Hepatocyte (in vitro differentiated cells): ENCODE results near the gene EPHB1. TPM values are rescaled to one million over a fixed set of nuclear protein-coding genes. Genes with fewer than 3 reads are reported as not detected.

ENCODE experiments used
- DNase-seq: peaks from one replicate; pipeline ENCODE4 v3.0.0-alpha.2; 2016; ENCODE audit warnings: low spot score
- H2AFZ ChIP-seq: fragments of 200-600 bp; sonication (generic); 2 replicates; pipeline ENCODE4 v1.6.0; 2016; ENCODE audit warnings: antibody characterized with exemption, mild to moderate bottlenecking
- H3K27ac ChIP-seq: fragments of 200-600 bp; sonication (generic); 2 replicates; pipeline ENCODE4 v1.5.1; 2016; ENCODE audit warnings: mild to moderate bottlenecking
- H3K27me3 ChIP-seq: fragments of 200-600 bp; sonication (generic); 2 replicates; pipeline ENCODE4 v1.6.1; 2016
- H3K36me3 ChIP-seq: fragments of 200-600 bp; sonication (generic); replicated peaks from 2 replicates; pipeline ENCODE4 v1.5.1; 2016; ENCODE audit warnings: low read depth; ENCODE audit not compliant: insufficient read depth
- H3K4me1 ChIP-seq: fragments of 200-600 bp; sonication (generic); 2 replicates; pipeline ENCODE4 v1.5.1; 2016; ENCODE audit warnings: mild to moderate bottlenecking, moderate library complexity; ENCODE audit not compliant: insufficient read depth
- H3K4me2 ChIP-seq: fragments of 200-600 bp; sonication (generic); 2 replicates; pipeline ENCODE4 v1.6.0; 2016
- H3K4me3 ChIP-seq: fragments of 200-600 bp; sonication (generic); 2 replicates; pipeline ENCODE4 v1.5.1; 2016; ENCODE audit warnings: mild to moderate bottlenecking
- H3K79me2 ChIP-seq: fragments of 200-600 bp; sonication (generic); 2 replicates; pipeline ENCODE4 v1.6.0; 2017; ENCODE audit warnings: mild to moderate bottlenecking
- H3K9me2 ChIP-seq: fragments of 200-600 bp; sonication (generic); replicated peaks from 2 replicates; pipeline ENCODE4 v1.6.0; 2017; ENCODE audit warnings: mild to moderate bottlenecking; ENCODE audit not compliant: insufficient read depth
- H3K9me3 ChIP-seq: fragments of 200-600 bp; sonication (generic); 2 replicates; pipeline ENCODE4 v1.5.1; 2016; ENCODE audit warnings: low read depth, mild to moderate bottlenecking
- H4K20me1 ChIP-seq: fragments of 200-600 bp; sonication (generic); 2 replicates; pipeline ENCODE4 v1.6.0; 2016; ENCODE audit warnings: mild to moderate bottlenecking; ENCODE audit not compliant: insufficient read depth, poor library complexity, severe bottlenecking
- EZH2 ChIP-seq: fragments of 200-600 bp; sonication (generic); IDR thresholded peaks from 2 replicates; pipeline ENCODE4 v1.6.1; 2016; ENCODE audit warnings: antibody characterized with exemption, mild to moderate bottlenecking, borderline replicate concordance
- EZH2phosphoT487 ChIP-seq: fragments of 200-600 bp; sonication (generic); IDR thresholded peaks from one replicate; pipeline ENCODE4 v1.6.1; 2018; ENCODE audit warnings: antibody characterized with exemption, mild to moderate bottlenecking, low read depth, moderate library complexity; ENCODE audit not compliant: unreplicated experiment, severe bottlenecking
- WGBS: methylation state at CpG from one replicate; pipeline ENCODE4 v1.1.6; 2016; ENCODE audit warnings: low lambda C conversion rate; ENCODE audit errors: missing lambda C conversion rate; 5-methylcytosine and 5-hydroxymethylcytosine counted together
- polyA plus RNA-seq: library from polyadenylated mRNA; unstranded; fragments of >200 nt; fragmentation: Nextera tagmentation; extraction: Ambion mirVana; gene quantifications from 2 replicates; pipeline ENCODE4 v1.2.1, GENCODE V29; 2016
- total RNA-seq: library from RNA; depleted of rRNA; stranded (reverse); fragments of >200 nt; gene quantifications from 2 replicates; pipeline ENCODE4 v1.2.3, GENCODE V29; 2014
- TF ChIP-seq, protein P1 (sequence below): fragments of 200-600 bp; sonication (generic); IDR thresholded peaks from 2 replicates; pipeline ENCODE4 v1.5.1; 2016; ENCODE audit warnings: antibody characterized with exemption, mild to moderate bottlenecking; ENCODE audit not compliant: poor library complexity

The EPHB1 gene
- total and polyA plus RNA-seq, 2 experiments from 2014 or later, result 3.3 to 5.6 TPM

DNA sequence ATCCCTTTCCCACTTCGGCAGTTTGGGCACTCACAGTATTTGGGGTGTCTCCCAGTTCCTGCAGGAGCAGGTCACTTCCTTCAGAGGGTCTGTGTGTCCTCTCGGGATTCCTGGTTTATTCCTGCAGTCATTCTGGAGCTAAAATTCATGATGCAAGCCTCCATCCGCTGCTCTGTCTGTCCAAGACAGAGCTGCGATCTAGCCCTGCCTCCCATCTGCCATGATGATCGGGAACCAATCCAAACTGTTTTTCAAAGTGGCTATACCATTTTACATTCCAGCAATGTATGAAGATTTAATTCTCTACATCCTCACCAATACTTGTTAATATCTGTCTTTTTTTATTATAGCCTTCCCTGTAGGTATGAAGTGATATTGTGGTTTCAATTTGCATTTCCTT lies 273.0 kb downstream of the EPHB1 start:
- no peak overlapping the region for H3K27ac ChIP-seq
- H3K27me3 ChIP-seq, result no peaks in the 10 kb centered on the region
- DNase-seq, result no peak
- no peak overlapping the region for H3K4me2 ChIP-seq
- TF ChIP-seq EZH2 (no peak), EZH2phosphoT487 (no peak)
- TF ChIP-seq, protein P1, sequence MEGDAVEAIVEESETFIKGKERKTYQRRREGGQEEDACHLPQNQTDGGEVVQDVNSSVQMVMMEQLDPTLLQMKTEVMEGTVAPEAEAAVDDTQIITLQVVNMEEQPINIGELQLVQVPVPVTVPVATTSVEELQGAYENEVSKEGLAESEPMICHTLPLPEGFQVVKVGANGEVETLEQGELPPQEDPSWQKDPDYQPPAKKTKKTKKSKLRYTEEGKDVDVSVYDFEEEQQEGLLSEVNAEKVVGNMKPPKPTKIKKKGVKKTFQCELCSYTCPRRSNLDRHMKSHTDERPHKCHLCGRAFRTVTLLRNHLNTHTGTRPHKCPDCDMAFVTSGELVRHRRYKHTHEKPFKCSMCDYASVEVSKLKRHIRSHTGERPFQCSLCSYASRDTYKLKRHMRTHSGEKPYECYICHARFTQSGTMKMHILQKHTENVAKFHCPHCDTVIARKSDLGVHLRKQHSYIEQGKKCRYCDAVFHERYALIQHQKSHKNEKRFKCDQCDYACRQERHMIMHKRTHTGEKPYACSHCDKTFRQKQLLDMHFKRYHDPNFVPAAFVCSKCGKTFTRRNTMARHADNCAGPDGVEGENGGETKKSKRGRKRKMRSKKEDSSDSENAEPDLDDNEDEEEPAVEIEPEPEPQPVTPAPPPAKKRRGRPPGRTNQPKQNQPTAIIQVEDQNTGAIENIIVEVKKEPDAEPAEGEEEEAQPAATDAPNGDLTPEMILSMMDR, result no peak
- H3K36me3 ChIP-seq, result no peaks in the 10 kb centered on the region
- no peaks in the 10 kb centered on the region for H3K4me1 ChIP-seq
- H3K9me2 ChIP-seq, result no peaks in the 10 kb centered on the region
- H3K79me2 ChIP-seq, result no peaks in the 10 kb centered on the region
- 93% methylated on average over 5 of the region's 5 CpGs for WGBS
- H4K20me1 ChIP-seq, result no peaks in the 10 kb centered on the region
- no peak overlapping the region for H3K4me3 ChIP-seq
- H3K9me3 ChIP-seq, result no peaks in the 10 kb centered on the region
- H2AFZ ChIP-seq, result no peak overlapping the region

DNA sequence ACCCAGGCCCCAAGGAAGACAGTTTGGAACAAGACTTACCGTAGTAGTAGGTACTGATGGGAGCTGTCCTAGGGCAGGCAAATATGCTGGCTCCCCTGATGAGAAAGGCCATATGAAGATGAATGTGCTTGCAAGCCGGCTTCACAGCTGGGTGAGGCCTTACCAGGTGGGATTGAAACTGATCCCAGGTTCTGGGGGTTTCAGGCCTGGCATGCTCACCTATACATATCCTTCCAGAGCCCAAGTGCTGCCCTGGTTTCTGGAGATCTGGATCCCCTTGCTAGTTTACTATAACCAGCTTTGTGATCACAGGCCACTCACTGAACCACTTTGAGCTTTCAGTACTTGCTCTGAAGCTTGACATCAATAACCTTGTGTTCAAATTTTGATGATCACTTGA lies 274.3 kb downstream of the EPHB1 start:
- Histone ChIP-seq H2AFZ (no peak overlapping the region), H3K36me3 (no peaks in the 10 kb centered on the region), H3K79me2 (no peaks in the 10 kb centered on the region), H4K20me1 (no peaks in the 10 kb centered on the region), H3K4me2 (no peak overlapping the region), H3K9me3 (no peaks in the 10 kb centered on the region), H3K4me3 (no peak overlapping the region), H3K27me3 (no peaks in the 10 kb centered on the region), H3K27ac (no peak overlapping the region), H3K9me2 (no peaks in the 10 kb centered on the region), H3K4me1 (no peaks in the 10 kb centered on the region)
- 87% methylated on average over 2 of the region's 2 CpGs for WGBS
- TF ChIP-seq, protein P1, result no peak
- TF ChIP-seq EZH2 (no peak), EZH2phosphoT487 (no peak)
- DNase-seq, result no peak

DNA sequence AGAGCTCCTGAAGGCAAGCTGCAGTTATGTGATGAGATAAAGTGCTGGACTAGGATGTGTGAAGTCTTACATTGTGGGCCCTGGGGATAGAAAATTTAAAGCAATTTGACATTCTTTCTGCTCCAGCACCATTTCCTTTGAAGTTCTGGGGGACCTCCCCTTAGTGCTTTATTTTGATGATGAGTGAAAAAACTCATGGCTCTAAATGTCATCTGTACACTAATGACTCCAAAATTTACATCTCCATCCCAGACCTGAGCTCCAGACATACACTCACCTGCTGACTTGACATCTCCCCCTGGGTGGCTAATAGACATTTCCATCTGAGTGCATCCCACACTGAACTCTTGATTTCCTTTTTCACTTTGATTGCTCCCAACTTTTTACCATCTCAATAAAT lies 276.4 kb downstream of the EPHB1 start:
- Histone ChIP-seq H3K9me3 (no peaks in the 10 kb centered on the region), H3K27me3 (no peaks in the 10 kb centered on the region), H3K9me2 (no peaks in the 10 kb centered on the region), H3K79me2 (no peaks in the 10 kb centered on the region), H3K4me3 (no peak overlapping the region), H3K27ac (no peak overlapping the region), H3K4me1 (no peaks in the 10 kb centered on the region), H3K4me2 (no peak overlapping the region), H4K20me1 (no peaks in the 10 kb centered on the region), H3K36me3 (no peaks in the 10 kb centered on the region), H2AFZ (no peak overlapping the region)
- DNase-seq, result no peak
- TF ChIP-seq EZH2phosphoT487 (no peak), EZH2 (no peak)
- TF ChIP-seq, protein P1, result no peak

DNA sequence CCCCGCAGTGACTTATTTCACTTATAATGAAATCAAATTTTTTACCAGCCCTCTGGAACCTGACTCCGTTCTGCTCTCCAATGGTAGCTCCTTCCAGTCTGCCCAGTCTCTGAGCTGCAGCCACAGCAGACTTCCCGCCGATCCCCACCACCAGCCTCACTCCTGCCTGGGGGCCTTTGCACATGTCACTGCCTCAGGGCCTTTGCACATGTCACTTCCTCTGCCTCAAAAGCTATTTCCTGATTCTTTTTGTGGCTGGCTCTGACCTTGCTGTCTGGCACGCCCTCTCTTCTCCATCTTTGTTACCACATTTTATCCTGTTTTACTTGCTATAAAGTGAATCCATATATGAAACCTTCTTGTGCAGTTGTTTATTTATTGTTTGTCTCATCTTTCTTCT lies 277.4 kb downstream of the EPHB1 start:
- Histone ChIP-seq H3K79me2 (no peaks in the 10 kb centered on the region), H3K27ac (no peak overlapping the region), H3K4me1 (no peaks in the 10 kb centered on the region), H3K4me2 (no peak overlapping the region), H2AFZ (no peak overlapping the region), H4K20me1 (no peaks in the 10 kb centered on the region), H3K9me3 (no peaks in the 10 kb centered on the region), H3K36me3 (no peaks in the 10 kb centered on the region), H3K9me2 (no peaks in the 10 kb centered on the region), H3K27me3 (no peaks in the 10 kb centered on the region), H3K4me3 (no peak overlapping the region)
- TF ChIP-seq EZH2phosphoT487, result no peak
- WGBS, result 97% methylated on average over 5 of the region's 5 CpGs
- no peak for DNase-seq
